HepG2 (cell line): ENCODE measurements around the gene EVI5. TPM values are rescaled to one million over a fixed set of nuclear protein-coding genes. Genes with fewer than 3 reads are reported as not detected.
A peak's percentile ranks its signal among the peaks of the same experiment; 100 is the strongest.

Source experiments
- AGO1 ChIP-seq: fragments of 200-400 bp; formaldehyde crosslinking; IDR thresholded peaks from 2 replicates; pipeline ENCODE4 v1.6.1; 2017; ENCODE audit warnings: mild to moderate bottlenecking, low read depth, low read length, moderate library complexity; ENCODE audit not compliant: poor library complexity, severe bottlenecking
- CEBPB ChIP-seq: IDR thresholded peaks from 2 replicates; pipeline ENCODE4 v1.6.1; 2011; ENCODE audit warnings: low read depth, low read length, improper control_type of control experiment, borderline replicate concordance
- FOXA1 ChIP-seq, 2 experiments: fragments of 450-650 bp in 1 of 2; sonication (generic) in 1 of 2; formaldehyde crosslinking in 1 of 2; IDR thresholded peaks; 2 replicates each; pipeline versions ENCODE4 v1.4.0 to v1.6.1; 2016 to 2020; ENCODE audit warnings: missing genetic modification reagents in 1 of 2
- HNRNPK ChIP-seq: fragments of 200-400 bp; formaldehyde crosslinking; IDR thresholded peaks from 2 replicates; pipeline ENCODE4 v1.6.1; 2018; ENCODE audit warnings: low read length, low read depth, moderate library complexity, mild to moderate bottlenecking; ENCODE audit not compliant: poor library complexity, severe bottlenecking
- IRF2 ChIP-seq: IDR thresholded peaks from 2 replicates; pipeline ENCODE4 v1.6.1; 2018; ENCODE audit warnings: missing genetic modification reagents, missing compliant biosample characterization
- KDM5B ChIP-seq: sonication (generic); formaldehyde crosslinking; IDR thresholded peaks from 2 replicates; pipeline ENCODE4 v1.4.0; 2020; ENCODE audit warnings: missing genetic modification reagents, mild to moderate bottlenecking, borderline replicate concordance
- RARA ChIP-seq: IDR thresholded peaks from 2 replicates; pipeline ENCODE4 v1.6.1; 2016; ENCODE audit warnings: missing genetic modification reagents, missing compliant biosample characterization
- RELA ChIP-seq: sonication (generic); formaldehyde crosslinking; IDR thresholded peaks from 2 replicates; pipeline ENCODE4 v1.4.0; 2020; ENCODE audit warnings: missing genetic modification reagents
- SAFB2 ChIP-seq: sonication (generic); formaldehyde crosslinking; IDR thresholded peaks from 2 replicates; pipeline ENCODE4 v1.5.1; 2020; ENCODE audit warnings: missing genetic modification reagents, low read depth, mild to moderate bottlenecking, borderline replicate concordance
- SMAD1 ChIP-seq: sonication (generic); formaldehyde crosslinking; IDR thresholded peaks from 2 replicates; pipeline ENCODE4 v1.4.0; 2020; ENCODE audit warnings: missing genetic modification reagents, low read depth, mild to moderate bottlenecking, borderline replicate concordance
- SNAPC2 ChIP-seq: sonication (generic); formaldehyde crosslinking; IDR thresholded peaks from 2 replicates; pipeline ENCODE4 v1.8.1; 2022; ENCODE audit warnings: mild to moderate bottlenecking, missing genetic modification reagents
- XRCC5 ChIP-seq: fragments of 200-400 bp; formaldehyde crosslinking; optimal IDR thresholded peaks from 2 replicates; pipeline ENCODE3; 2017; ENCODE audit warnings: mild to moderate bottlenecking, low read length
- ZMYM3 ChIP-seq: sonication (generic); formaldehyde crosslinking; IDR thresholded peaks from 2 replicates; pipeline ENCODE4 v1.5.1; 2020; ENCODE audit warnings: mild to moderate bottlenecking, missing genetic modification reagents
- ZNF430 ChIP-seq: sonication (generic); formaldehyde crosslinking; IDR thresholded peaks from 2 replicates; pipeline ENCODE4 v1.9.0; 2021; ENCODE audit warnings: mild to moderate bottlenecking, missing genetic modification reagents
- ZNF75D ChIP-seq: sonication (generic); formaldehyde crosslinking; IDR thresholded peaks from 2 replicates; pipeline ENCODE4 v1.8.1; 2023; ENCODE audit warnings: missing genetic modification reagents, mild to moderate bottlenecking, borderline replicate concordance
- polyA plus RNA-seq, 8 experiments: library from polyadenylated mRNA; depleted of rRNA in 3 of 8; stranded (reverse) in 7 of 8; unstranded in 1 of 8; fragments of >200 nt; fragmentation: Illumina TruSeq in 4 of 8; extraction: Trizol in 4 of 8; gene quantifications; 2 replicates each; pipeline versions ENCODE4 v1.2.1 to v1.2.3, GENCODE V29; 2011 to 2016; ENCODE audit warnings: low read depth in 4 of 8, missing spikeins in 1 of 8, mixed read lengths in 1 of 8; ENCODE audit not compliant: insufficient read depth in 1 of 8
- total RNA-seq, 5 experiments: library from RNA; depleted of rRNA; stranded (reverse); fragments of >200 nt; fragmentation: Illumina TruSeq; extraction: Trizol; gene quantifications; 2 replicates each; pipeline ENCODE4 v1.2.3, GENCODE V29; 2016; ENCODE audit warnings: low read depth in 1 of 5
- TF ChIP-seq, protein P1 (sequence below): sonication (generic); formaldehyde crosslinking; IDR thresholded peaks from 2 replicates; pipeline ENCODE4 v1.4.0; 2020; ENCODE audit warnings: missing genetic modification reagents
- TF ChIP-seq, protein P2 (sequence below): sonication (generic); formaldehyde crosslinking; IDR thresholded peaks from 2 replicates; pipeline ENCODE4 v1.4.0; 2020; ENCODE audit warnings: mild to moderate bottlenecking, missing genetic modification reagents, borderline replicate concordance
- TF ChIP-seq, protein P3 (sequence below): IDR thresholded peaks from 2 replicates; pipeline ENCODE4 v1.6.1; 2016; ENCODE audit warnings: control low read depth
- TF ChIP-seq, protein P4 (sequence below): sonication (generic); formaldehyde crosslinking; IDR thresholded peaks from 2 replicates; pipeline ENCODE4 v1.4.0; 2020; ENCODE audit warnings: mild to moderate bottlenecking, missing genetic modification reagents

The EVI5 gene
- total and polyA plus RNA-seq, 2 of the 13 experiments (the other 11 are each of a cell fraction or from before 2014, with no cell fraction given): 4.0 to 12.6 TPM

DNA sequence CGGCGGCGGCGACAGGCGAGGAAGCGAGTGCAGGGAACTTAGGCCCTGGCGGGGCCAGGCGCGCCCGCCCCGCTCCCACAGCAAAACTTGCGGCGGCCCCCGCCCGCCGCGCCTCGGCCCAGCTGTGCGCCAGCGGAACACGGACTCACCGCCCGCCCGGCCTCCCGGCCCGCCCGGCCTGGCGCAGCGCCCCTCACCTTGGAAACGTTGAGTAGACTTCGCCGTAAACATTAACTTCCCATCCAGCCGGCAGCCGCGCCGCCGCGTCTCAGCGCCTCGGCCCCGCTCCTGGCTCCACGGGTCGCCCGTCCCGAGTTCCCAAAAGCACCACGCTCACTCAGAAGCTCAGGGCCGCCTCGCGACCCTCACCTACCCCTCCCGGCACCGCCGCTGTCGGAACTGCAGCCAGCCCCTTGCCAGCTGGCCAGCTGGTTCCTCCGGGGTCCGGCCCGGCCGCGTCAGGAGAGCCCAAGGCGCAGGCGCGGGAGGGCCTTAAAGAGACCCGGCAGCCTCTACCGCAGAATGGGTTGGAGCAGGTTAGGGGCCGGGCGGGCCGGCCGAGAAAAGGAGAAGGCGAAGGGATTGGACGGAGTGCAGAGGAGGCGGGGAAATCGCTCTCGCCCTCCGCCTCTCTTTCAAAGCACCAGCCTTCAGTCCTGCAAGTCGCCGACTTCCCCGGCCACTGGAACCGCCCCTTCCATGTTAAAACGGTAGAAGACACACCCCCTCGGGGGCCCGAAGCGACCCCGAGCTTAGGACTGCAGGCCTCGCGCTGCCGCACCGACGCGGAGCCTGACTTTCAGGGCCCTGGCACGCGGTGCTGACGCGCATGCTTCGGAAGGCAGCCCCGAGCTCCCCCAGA is at the start of gene EVI5 (continued):
- TF ChIP-seq, protein P1, sequence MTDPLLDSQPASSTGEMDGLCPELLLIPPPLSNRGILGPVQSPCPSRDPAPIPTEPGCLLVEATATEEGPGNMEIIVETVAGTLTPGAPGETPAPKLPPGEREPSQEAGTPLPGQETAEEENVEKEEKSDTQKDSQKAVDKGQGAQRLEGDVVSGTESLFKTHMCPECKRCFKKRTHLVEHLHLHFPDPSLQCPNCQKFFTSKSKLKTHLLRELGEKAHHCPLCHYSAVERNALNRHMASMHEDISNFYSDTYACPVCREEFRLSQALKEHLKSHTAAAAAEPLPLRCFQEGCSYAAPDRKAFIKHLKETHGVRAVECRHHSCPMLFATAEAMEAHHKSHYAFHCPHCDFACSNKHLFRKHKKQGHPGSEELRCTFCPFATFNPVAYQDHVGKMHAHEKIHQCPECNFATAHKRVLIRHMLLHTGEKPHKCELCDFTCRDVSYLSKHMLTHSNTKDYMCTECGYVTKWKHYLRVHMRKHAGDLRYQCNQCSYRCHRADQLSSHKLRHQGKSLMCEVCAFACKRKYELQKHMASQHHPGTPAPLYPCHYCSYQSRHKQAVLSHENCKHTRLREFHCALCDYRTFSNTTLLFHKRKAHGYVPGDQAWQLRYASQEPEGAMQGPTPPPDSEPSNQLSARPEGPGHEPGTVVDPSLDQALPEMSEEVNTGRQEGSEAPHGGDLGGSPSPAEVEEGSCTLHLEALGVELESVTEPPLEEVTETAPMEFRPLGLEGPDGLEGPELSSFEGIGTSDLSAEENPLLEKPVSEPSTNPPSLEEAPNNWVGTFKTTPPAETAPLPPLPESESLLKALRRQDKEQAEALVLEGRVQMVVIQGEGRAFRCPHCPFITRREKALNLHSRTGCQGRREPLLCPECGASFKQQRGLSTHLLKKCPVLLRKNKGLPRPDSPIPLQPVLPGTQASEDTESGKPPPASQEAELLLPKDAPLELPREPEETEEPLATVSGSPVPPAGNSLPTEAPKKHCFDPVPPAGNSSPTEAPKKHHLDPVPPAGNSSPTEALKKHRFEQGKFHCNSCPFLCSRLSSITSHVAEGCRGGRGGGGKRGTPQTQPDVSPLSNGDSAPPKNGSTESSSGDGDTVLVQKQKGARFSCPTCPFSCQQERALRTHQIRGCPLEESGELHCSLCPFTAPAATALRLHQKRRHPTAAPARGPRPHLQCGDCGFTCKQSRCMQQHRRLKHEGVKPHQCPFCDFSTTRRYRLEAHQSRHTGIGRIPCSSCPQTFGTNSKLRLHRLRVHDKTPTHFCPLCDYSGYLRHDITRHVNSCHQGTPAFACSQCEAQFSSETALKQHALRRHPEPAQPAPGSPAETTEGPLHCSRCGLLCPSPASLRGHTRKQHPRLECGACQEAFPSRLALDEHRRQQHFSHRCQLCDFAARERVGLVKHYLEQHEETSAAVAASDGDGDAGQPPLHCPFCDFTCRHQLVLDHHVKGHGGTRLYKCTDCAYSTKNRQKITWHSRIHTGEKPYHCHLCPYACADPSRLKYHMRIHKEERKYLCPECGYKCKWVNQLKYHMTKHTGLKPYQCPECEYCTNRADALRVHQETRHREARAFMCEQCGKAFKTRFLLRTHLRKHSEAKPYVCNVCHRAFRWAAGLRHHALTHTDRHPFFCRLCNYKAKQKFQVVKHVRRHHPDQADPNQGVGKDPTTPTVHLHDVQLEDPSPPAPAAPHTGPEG: peak; percentile 95
- TF ChIP-seq, protein P2, sequence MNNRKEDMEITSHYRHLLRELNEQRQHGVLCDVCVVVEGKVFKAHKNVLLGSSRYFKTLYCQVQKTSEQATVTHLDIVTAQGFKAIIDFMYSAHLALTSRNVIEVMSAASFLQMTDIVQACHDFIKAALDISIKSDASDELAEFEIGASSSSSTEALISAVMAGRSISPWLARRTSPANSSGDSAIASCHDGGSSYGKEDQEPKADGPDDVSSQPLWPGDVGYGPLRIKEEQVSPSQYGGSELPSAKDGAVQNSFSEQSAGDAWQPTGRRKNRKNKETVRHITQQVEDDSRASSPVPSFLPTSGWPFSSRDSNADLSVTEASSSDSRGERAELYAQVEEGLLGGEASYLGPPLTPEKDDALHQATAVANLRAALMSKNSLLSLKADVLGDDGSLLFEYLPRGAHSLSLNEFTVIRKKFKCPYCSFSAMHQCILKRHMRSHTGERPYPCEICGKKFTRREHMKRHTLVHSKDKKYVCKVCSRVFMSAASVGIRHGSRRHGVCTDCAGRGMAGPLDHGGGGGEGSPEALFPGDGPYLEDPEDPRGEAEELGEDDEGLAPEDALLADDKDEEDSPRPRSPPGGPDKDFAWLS (CRISPR knock-in tag): no peak; the same call in 1 of the 2 replicates
- no peak for TF ChIP-seq FOXA1 (IDR thresholded peaks at IDR 0.05)
- TF ChIP-seq FOXA1 (CRISPR knock-in tag; IDR thresholded peaks at IDR 0.05): peak; percentile 31; the same call in 1 of the 2 replicates
- TF ChIP-seq, protein P3, sequence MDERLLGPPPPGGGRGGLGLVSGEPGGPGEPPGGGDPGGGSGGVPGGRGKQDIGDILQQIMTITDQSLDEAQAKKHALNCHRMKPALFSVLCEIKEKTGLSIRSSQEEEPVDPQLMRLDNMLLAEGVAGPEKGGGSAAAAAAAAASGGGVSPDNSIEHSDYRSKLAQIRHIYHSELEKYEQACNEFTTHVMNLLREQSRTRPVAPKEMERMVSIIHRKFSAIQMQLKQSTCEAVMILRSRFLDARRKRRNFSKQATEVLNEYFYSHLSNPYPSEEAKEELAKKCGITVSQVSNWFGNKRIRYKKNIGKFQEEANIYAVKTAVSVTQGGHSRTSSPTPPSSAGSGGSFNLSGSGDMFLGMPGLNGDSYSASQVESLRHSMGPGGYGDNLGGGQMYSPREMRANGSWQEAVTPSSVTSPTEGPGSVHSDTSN (CRISPR knock-in tag): no peak
- no peak for TF ChIP-seq AGO1
- peak; percentile 90; the same call in 1 of the 2 replicates for TF ChIP-seq ZNF75D (CRISPR knock-in tag)
- TF ChIP-seq SNAPC2 (CRISPR knock-in tag): peak; percentile 97
- TF ChIP-seq KDM5B (CRISPR knock-in tag): peak; percentile 100
- TF ChIP-seq, protein P4, sequence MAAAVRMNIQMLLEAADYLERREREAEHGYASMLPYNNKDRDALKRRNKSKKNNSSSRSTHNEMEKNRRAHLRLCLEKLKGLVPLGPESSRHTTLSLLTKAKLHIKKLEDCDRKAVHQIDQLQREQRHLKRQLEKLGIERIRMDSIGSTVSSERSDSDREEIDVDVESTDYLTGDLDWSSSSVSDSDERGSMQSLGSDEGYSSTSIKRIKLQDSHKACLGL (CRISPR knock-in tag): peak; percentile 96
- no peak for TF ChIP-seq XRCC5
- TF ChIP-seq HNRNPK: no peak
- TF ChIP-seq CEBPB: no peak
- TF ChIP-seq SAFB2: peak; percentile 62; the same call in 1 of the 2 replicates
- no peak for TF ChIP-seq SMAD1
- peak; percentile 99 for TF ChIP-seq ZNF430 (CRISPR knock-in tag)
- 0 out of 2 replicates have a peak, but pooled peaks have one; percentile 6 for TF ChIP-seq IRF2 (CRISPR knock-in tag)
- peak; percentile 75 for TF ChIP-seq RARA (CRISPR knock-in tag)
- TF ChIP-seq RELA (CRISPR knock-in tag): no peak
- TF ChIP-seq ZMYM3 (CRISPR knock-in tag): 0 out of 2 replicates have a peak, but pooled peaks have one; percentile 4
